Loucy (cell line): ENCODE data around the gene ZNF195.

Source experiments
- H2AFZ ChIP-seq: fragments of 200-600 bp; sonication (generic); 2 replicates; pipeline ENCODE4 v1.6.0; 2016; ENCODE audit warnings: antibody characterized with exemption, mild to moderate bottlenecking, low read length, moderate library complexity
- H3F3A ChIP-seq: fragments of 200-600 bp; 2 replicates; pipeline ENCODE4 v1.6.0; 2016; ENCODE audit warnings: antibody characterized with exemption, low read depth, mild to moderate bottlenecking
- H3K27me3 ChIP-seq: fragments of 200-600 bp; sonication (generic); 2 replicates; pipeline ENCODE4 v1.6.1; 2014; ENCODE audit warnings: low read length, mild to moderate bottlenecking; ENCODE audit not compliant: insufficient read depth, poor library complexity, severe bottlenecking
- H3K36me3 ChIP-seq: fragments of 200-600 bp; sonication (generic); 2 replicates; pipeline ENCODE4 v1.6.1; 2016; ENCODE audit warnings: low read length; ENCODE audit not compliant: insufficient read depth
- H3K4me1 ChIP-seq: fragments of 200-600 bp; sonication (generic); 2 replicates; pipeline ENCODE4 v1.5.1; 2014; ENCODE audit warnings: low read length, mild to moderate bottlenecking; ENCODE audit not compliant: insufficient read depth, poor library complexity, severe bottlenecking
- H3K4me2 ChIP-seq: fragments of 200-600 bp; sonication (generic); 2 replicates; pipeline ENCODE4 v1.6.0; 2014; ENCODE audit warnings: antibody characterized with exemption, low read length, low read depth, mild to moderate bottlenecking; ENCODE audit not compliant: poor library complexity, severe bottlenecking
- H3K4me3 ChIP-seq: fragments of 200-600 bp; sonication (generic); 2 replicates; pipeline ENCODE4 v1.5.1; 2014; ENCODE audit warnings: low read length, mild to moderate bottlenecking, mixed read lengths; ENCODE audit not compliant: poor library complexity, severe bottlenecking
- H3K79me2 ChIP-seq: fragments of 200-600 bp; sonication (generic); 2 replicates; pipeline ENCODE4 v1.6.1; 2014; ENCODE audit warnings: low read length; ENCODE audit not compliant: insufficient read depth
- H3K9ac ChIP-seq: fragments of 200-600 bp; sonication (generic); 2 replicates; pipeline ENCODE4 v1.6.0; 2014; ENCODE audit warnings: mild to moderate bottlenecking, low read depth, low read length, moderate library complexity; ENCODE audit not compliant: poor library complexity, severe bottlenecking
- H3K9me2 ChIP-seq: fragments of 200-600 bp; sonication (generic); replicated peaks from 2 replicates; pipeline ENCODE4 v1.6.1; 2016; ENCODE audit warnings: low read depth, low read length, mixed read lengths
- H3K9me3 ChIP-seq: fragments of 200-600 bp; sonication (generic); 2 replicates; pipeline ENCODE4 v1.6.1; 2014; ENCODE audit warnings: mild to moderate bottlenecking, antibody characterized with exemption, low read length, low read depth; ENCODE audit not compliant: insufficient read depth
- H4K20me1 ChIP-seq: fragments of 200-600 bp; sonication (generic); 2 replicates; pipeline ENCODE4 v1.6.0; 2014; ENCODE audit warnings: antibody characterized with exemption, low read length, mild to moderate bottlenecking; ENCODE audit not compliant: insufficient read depth, poor library complexity, severe bottlenecking
- CTCF ChIP-seq: fragments of 200-600 bp; sonication (generic); conservative IDR thresholded peaks from 2 replicates; pipeline ENCODE4 v1.5.1; 2014; ENCODE audit warnings: mild to moderate bottlenecking, antibody characterized with exemption, low read length
- EZH2phosphoT487 ChIP-seq: fragments of 200-600 bp; IDR thresholded peaks from 2 replicates; pipeline ENCODE4 v1.6.1; 2018; ENCODE audit warnings: antibody characterized with exemption, mild to moderate bottlenecking, moderate library complexity, borderline replicate concordance

ZNF195 gene

GRCh38 chr11:3357302-3357701 lies 21.6 kb downstream of the ZNF195 start:
- Histone ChIP-seq H3K4me3 (no peak overlapping the region), H3K9ac (no peak overlapping the region), H3F3A (no peaks in the 10 kb centered on the region), H3K9me2 (no peaks in the 10 kb centered on the region), H2AFZ (no peak overlapping the region), H3K36me3 (peaks cover 55% of the 10 kb centered on the region), H3K4me1 (peaks cover 8% of the 10 kb centered on the region), H4K20me1 (no peaks in the 10 kb centered on the region), H3K4me2 (no peak overlapping the region), H3K79me2 (peaks cover 14% of the 10 kb centered on the region; the same call in 1 of the 2 replicates), H3K9me3 (peaks cover 50% of the 10 kb centered on the region), H3K27me3 (peaks cover 19% of the 10 kb centered on the region)
- TF ChIP-seq EZH2phosphoT487 (no peak), CTCF (no peak)

DNA sequence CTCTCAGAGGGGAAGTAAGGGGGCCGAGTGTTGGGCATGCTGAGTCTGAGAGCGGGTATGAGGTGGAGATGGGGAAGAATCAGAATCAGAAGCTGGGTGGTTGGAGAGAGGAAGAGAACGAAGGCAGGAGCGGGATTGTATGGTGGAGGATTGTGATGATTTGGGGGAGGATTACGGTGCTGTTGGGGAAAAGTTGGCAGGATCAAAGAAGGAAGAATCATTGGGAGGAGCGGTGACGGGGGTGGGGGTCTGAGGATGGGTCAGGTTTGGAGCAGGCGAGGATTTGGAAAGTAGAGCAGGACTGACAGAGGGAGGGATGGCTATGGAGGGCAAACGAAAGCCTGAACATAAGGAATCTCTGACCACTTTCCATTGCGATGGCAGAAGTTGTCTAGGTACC lies 22.1 kb downstream of the ZNF195 start:
- H3K4me3 ChIP-seq = no peak overlapping the region

GRCh38 chr11:3353066-3353465 lies 25.9 kb downstream of the ZNF195 start:
- Histone ChIP-seq H3K4me1 (peaks cover 8% of the 10 kb centered on the region), H3K27me3 (no peaks in the 10 kb centered on the region), H3K36me3 (peaks cover 13% of the 10 kb centered on the region; the same call in 1 of the 2 replicates), H3K9ac (no peak overlapping the region), H3K4me2 (no peak overlapping the region), H2AFZ (no peak overlapping the region), H3K9me3 (peaks cover 10% of the 10 kb centered on the region; the same call in 1 of the 2 replicates), H3F3A (no peaks in the 10 kb centered on the region), H4K20me1 (no peaks in the 10 kb centered on the region), H3K79me2 (no peaks in the 10 kb centered on the region), H3K4me3 (no peak overlapping the region), H3K9me2 (no peaks in the 10 kb centered on the region)
- TF ChIP-seq EZH2phosphoT487 = no peak
- TF ChIP-seq CTCF = no peak

More for the DNA sequence above, 22.1 kb downstream of the ZNF195 start:
- Histone ChIP-seq H3K4me1 (peaks cover 8% of the 10 kb centered on the region), H3F3A (no peaks in the 10 kb centered on the region), H3K9me3 (peaks cover 48% of the 10 kb centered on the region), H3K79me2 (peaks cover 12% of the 10 kb centered on the region; the same call in 1 of the 2 replicates), H3K36me3 (peaks cover 51% of the 10 kb centered on the region), H2AFZ (no peak overlapping the region), H4K20me1 (no peaks in the 10 kb centered on the region), H3K27me3 (peaks cover 19% of the 10 kb centered on the region), H3K9ac (no peak overlapping the region), H3K4me2 (no peak overlapping the region), H3K9me2 (no peaks in the 10 kb centered on the region)
- TF ChIP-seq CTCF = no peak
- no peak for TF ChIP-seq EZH2phosphoT487
